ENCODE results near the gene TCEA2. TPM values are rescaled to one million over a fixed set of nuclear protein-coding genes. Genes with fewer than 3 reads are reported as not detected.

Gene TCEA2
- total and polyA plus RNA-seq, 2 of the 13 experiments (the other 11 are each of a cell fraction or from before 2014, with no cell fraction given), result 28.1 to 33.7 TPM

DNA sequence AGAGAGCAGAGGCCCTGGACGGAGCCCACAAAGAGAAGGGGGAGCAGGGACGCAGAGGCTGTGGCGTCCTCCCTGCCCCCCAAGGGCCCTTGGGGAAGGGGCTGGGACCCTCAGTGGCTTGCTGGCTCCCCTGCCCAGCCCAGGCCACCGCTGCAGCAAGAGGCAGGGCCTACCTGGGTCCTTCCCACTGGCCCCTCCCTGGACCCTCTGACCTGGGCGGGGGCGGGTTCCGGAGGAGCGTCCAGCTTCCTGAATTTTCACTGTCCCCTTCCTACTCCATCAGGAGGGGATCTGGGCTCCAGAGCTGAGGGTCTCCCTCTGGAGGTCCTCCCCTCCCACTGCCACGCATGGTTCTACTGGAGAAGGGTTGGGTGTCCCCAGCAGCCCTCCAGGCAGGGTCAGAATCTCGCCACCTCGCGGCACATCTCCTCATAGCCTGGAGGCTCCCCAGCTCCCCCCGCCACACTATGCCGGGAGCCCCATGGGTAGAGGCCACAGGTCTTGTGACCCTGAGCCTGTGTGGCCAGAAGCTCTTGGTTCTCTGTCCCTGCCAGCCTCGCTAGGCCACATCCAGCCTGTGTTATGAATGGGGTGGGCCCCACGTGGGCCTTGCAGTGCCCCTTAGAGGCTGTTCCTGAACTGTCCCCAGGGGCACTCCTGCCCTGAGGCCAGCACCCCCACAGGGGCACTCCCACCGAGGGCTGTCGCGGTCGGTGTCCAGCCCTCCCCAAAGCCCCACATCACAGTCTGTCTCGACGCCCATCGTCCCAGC, 12.6 kb upstream of the TCEA2 start (continued):
- TF ChIP-seq ZNF562 (CRISPR knock-in tag; IDR thresholded peaks at IDR 0.05; ENCODE audit: borderline replicate concordance), result no peak
- TF ChIP-seq SMC3 (IDR thresholded peaks at IDR 0.05; ENCODE audit: low read length), result no peak
- TF ChIP-seq FLYWCH1 (CRISPR knock-in tag; IDR thresholded peaks at IDR 0.05), result no peak
- TF ChIP-seq, protein P1, sequence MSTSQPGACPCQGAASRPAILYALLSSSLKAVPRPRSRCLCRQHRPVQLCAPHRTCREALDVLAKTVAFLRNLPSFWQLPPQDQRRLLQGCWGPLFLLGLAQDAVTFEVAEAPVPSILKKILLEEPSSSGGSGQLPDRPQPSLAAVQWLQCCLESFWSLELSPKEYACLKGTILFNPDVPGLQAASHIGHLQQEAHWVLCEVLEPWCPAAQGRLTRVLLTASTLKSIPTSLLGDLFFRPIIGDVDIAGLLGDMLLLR (CRISPR knock-in tag; IDR thresholded peaks at IDR 0.05), result no peak; the same call in 1 of the 2 replicates
- peak; percentile 73; the same call in 1 of the 2 replicates for TF ChIP-seq ZNF326 (CRISPR knock-in tag; IDR thresholded peaks at IDR 0.05; ENCODE audit: borderline replicate concordance)
- TF ChIP-seq NONO (IDR thresholded peaks at IDR 0.05), result no peak
- peak; percentile 43; the same call in 1 of the 2 replicates for TF ChIP-seq NONO (CRISPR knock-in tag; conservative IDR thresholded peaks at IDR 0.05)
- 0 out of 2 replicates have a peak, but pooled peaks have one; percentile 13 for TF ChIP-seq FIP1L1 (IDR thresholded peaks at IDR 0.05; ENCODE audit: borderline replicate concordance, insufficient read depth, low read depth, low read length)
- no peak; the same call in 1 of the 2 replicates for TF ChIP-seq ZBTB1 (CRISPR knock-in tag; IDR thresholded peaks at IDR 0.05; ENCODE audit: borderline replicate concordance)
- TF ChIP-seq JDP2 (CRISPR knock-in tag; IDR thresholded peaks at IDR 0.05; ENCODE audit: borderline replicate concordance), result no peak
- TF ChIP-seq ZNF891 (CRISPR knock-in tag; IDR thresholded peaks at IDR 0.05), result no peak; the same call in none of the 2 replicates
- no peak for TF ChIP-seq ZNF101 (CRISPR knock-in tag; IDR thresholded peaks at IDR 0.05; ENCODE audit: borderline replicate concordance, low read depth)
- TF ChIP-seq PHB2 (IDR thresholded peaks at IDR 0.05; ENCODE audit: partially characterized antibody), result no peak
- TF ChIP-seq, protein P2, sequence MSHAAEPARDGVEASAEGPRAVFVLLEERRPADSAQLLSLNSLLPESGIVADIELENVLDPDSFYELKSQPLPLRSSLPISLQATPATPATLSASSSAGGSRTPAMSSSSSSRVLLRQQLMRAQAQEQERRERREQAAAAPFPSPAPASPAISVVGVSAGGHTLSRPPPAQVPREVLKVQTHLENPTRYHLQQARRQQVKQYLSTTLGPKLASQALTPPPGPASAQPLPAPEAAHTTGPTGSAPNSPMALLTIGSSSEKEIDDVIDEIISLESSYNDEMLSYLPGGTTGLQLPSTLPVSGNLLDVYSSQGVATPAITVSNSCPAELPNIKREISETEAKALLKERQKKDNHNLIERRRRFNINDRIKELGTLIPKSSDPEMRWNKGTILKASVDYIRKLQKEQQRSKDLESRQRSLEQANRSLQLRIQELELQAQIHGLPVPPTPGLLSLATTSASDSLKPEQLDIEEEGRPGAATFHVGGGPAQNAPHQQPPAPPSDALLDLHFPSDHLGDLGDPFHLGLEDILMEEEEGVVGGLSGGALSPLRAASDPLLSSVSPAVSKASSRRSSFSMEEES (CRISPR knock-in tag; IDR thresholded peaks at IDR 0.05), result peak; percentile 97
- TF ChIP-seq, protein P3, sequence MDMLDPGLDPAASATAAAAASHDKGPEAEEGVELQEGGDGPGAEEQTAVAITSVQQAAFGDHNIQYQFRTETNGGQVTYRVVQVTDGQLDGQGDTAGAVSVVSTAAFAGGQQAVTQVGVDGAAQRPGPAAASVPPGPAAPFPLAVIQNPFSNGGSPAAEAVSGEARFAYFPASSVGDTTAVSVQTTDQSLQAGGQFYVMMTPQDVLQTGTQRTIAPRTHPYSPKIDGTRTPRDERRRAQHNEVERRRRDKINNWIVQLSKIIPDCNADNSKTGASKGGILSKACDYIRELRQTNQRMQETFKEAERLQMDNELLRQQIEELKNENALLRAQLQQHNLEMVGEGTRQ (IDR thresholded peaks at IDR 0.05; ENCODE audit: low read depth, low read length), result peak; percentile 27; the same call in 1 of the 2 replicates
- TF ChIP-seq, protein P3 (CRISPR knock-in tag; IDR thresholded peaks at IDR 0.05; ENCODE audit: borderline replicate concordance), result no peak
- TF ChIP-seq, protein P4, sequence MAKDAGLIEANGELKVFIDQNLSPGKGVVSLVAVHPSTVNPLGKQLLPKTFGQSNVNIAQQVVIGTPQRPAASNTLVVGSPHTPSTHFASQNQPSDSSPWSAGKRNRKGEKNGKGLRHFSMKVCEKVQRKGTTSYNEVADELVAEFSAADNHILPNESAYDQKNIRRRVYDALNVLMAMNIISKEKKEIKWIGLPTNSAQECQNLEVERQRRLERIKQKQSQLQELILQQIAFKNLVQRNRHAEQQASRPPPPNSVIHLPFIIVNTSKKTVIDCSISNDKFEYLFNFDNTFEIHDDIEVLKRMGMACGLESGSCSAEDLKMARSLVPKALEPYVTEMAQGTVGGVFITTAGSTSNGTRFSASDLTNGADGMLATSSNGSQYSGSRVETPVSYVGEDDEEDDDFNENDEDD (CRISPR knock-in tag; IDR thresholded peaks at IDR 0.05; ENCODE audit: borderline replicate concordance), result peak; percentile 44
- no peak for TF ChIP-seq ZNF577 (CRISPR knock-in tag; IDR thresholded peaks at IDR 0.05; ENCODE audit: borderline replicate concordance, low read depth)
- TF ChIP-seq ZNF605 (CRISPR knock-in tag; IDR thresholded peaks at IDR 0.05), result peak; percentile 54; the same call in 1 of the 2 replicates
- no peak for TF ChIP-seq CCAR2 (optimal IDR thresholded peaks at IDR 0.05; ENCODE audit: low read depth, low read length)
- TF ChIP-seq ZNF121 (CRISPR knock-in tag; IDR thresholded peaks at IDR 0.05), result no peak; the same call in 1 of the 2 replicates
- peak; percentile 78; the same call in 1 of the 2 replicates for TF ChIP-seq ZNF180 (CRISPR knock-in tag; IDR thresholded peaks at IDR 0.05; ENCODE audit: borderline replicate concordance, low read depth)
- TF ChIP-seq STAG1 (CRISPR knock-in tag; IDR thresholded peaks at IDR 0.05), result peak; percentile 45; the same call in 1 of the 2 replicates
